ENCODE measurements around the gene TRAPPC1. TPM values are rescaled to one million over a fixed set of nuclear protein-coding genes. Genes with fewer than 3 reads are reported as not detected.

Gene TRAPPC1
- total RNA-seq, 1 experiment from 2014 or later: 75.5 TPM

- CTCF ChIA-PET: interaction anchor here (1.0 to 1.8 kb wide), 2 partner anchors 35 to 75 kb away, joined by 3 to 8 read pairs; no protein-coding TSS in a partner anchor
- H3K36me3 Mint-ChIP-seq (ENCODE audit: insufficient read depth, unreplicated experiment): peaks cover 29% of the 10 kb centered on the region
Measured at GRCh38 chr17:7897773-7898172, 34.0 kb downstream of the TRAPPC1 start.

DNA sequence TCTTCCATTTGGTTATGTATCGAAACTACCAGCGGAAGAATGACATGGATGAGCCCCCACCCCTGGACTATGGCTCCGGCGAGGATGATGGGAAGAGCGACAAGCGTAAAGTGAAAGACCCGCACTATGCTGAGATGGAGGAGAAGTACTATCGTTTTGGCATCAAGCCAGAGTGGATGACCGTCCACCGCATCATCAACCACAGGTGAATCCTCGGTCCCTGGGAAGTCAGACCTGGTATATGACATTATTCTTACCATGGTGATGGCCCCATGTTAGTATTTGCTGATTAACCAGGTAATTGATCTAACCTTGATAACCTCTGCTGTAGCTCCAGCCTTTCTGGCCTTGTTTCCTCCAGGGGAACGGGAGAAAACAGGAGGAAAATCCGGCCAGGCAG, 34.7 kb downstream of the TRAPPC1 start:
- Histone ChIP-seq H3K9me3 (no peaks in the 10 kb centered on the region), H3K4me3 (ENCODE audit: low read depth, low read length) (no peak overlapping the region), H3K4me1 (no peaks in the 10 kb centered on the region), H3K36me3 (ENCODE audit: control insufficient read depth, insufficient read depth, low read length) (no peaks in the 10 kb centered on the region; the same call in 1 of the 2 replicates), H3K27me3 (replicated peaks; ENCODE audit: control insufficient read depth, insufficient read depth, low read length) (no peaks in the 10 kb centered on the region)
- Mint-ChIP-seq H3K4me3 (ENCODE audit: unreplicated experiment) (no peak overlapping the region), H3K4me1 (ENCODE audit: low read depth, unreplicated experiment) (peaks cover 6% of the 10 kb centered on the region), H3K9me3 (ENCODE audit: unreplicated experiment) (no peaks in the 10 kb centered on the region), H3K36me3 (ENCODE audit: insufficient read depth, unreplicated experiment) (peaks cover 29% of the 10 kb centered on the region), H3K27ac (ENCODE audit: unreplicated experiment) (no peak overlapping the region), H3K27me3 (ENCODE audit: insufficient read depth, unreplicated experiment) (no peaks in the 10 kb centered on the region)
- intact Hi-C loops (cut with micrococcal nuclease; ENCODE audit: unreplicated experiment): loop anchor here (1.0 to 5.0 kb wide), 2 partner anchors 34 to 75 kb away; no protein-coding TSS in a partner anchor
- TF ChIP-seq, protein P1, sequence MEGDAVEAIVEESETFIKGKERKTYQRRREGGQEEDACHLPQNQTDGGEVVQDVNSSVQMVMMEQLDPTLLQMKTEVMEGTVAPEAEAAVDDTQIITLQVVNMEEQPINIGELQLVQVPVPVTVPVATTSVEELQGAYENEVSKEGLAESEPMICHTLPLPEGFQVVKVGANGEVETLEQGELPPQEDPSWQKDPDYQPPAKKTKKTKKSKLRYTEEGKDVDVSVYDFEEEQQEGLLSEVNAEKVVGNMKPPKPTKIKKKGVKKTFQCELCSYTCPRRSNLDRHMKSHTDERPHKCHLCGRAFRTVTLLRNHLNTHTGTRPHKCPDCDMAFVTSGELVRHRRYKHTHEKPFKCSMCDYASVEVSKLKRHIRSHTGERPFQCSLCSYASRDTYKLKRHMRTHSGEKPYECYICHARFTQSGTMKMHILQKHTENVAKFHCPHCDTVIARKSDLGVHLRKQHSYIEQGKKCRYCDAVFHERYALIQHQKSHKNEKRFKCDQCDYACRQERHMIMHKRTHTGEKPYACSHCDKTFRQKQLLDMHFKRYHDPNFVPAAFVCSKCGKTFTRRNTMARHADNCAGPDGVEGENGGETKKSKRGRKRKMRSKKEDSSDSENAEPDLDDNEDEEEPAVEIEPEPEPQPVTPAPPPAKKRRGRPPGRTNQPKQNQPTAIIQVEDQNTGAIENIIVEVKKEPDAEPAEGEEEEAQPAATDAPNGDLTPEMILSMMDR (IDR thresholded peaks at IDR 0.05; ENCODE audit: insufficient read depth in 1 of 2, low read depth in 1 of 2, low read length in 1 of 2, severe bottlenecking in 1 of 2, unreplicated experiment in 1 of 2): no peak
- ChIA-PET POLR2A (no interaction called here), CTCF (interaction anchor here (1.8 kb wide), 1 partner anchor 34 kb away, joined by 8 read pairs; no protein-coding TSS in a partner anchor)
- DNase-seq: no peak
- no TSS peak for BruUV-seq (replicated peaks)

More at GRCh38 chr17:7897773-7898172, 34.0 kb downstream of the TRAPPC1 start:
- H3K9me3 Mint-ChIP-seq (ENCODE audit: unreplicated experiment): no peaks in the 10 kb centered on the region
- peak in 1 of 2 experiments; percentile 47 for DNase-seq
- intact Hi-C loops (cut with micrococcal nuclease; ENCODE audit: unreplicated experiment): loop anchor here (1.0 to 5.0 kb wide), 2 partner anchors 34 to 75 kb away; no protein-coding TSS in a partner anchor
- no peak overlapping the region for H3K4me3 Mint-ChIP-seq (ENCODE audit: unreplicated experiment)
- peak overlapping the region; percentile 53 for H3K27ac Mint-ChIP-seq (ENCODE audit: unreplicated experiment)
- H3K27me3 Mint-ChIP-seq (ENCODE audit: insufficient read depth, unreplicated experiment): no peaks in the 10 kb centered on the region
- BruUV-seq (replicated peaks): no TSS peak
- TF ChIP-seq, protein P1 (IDR thresholded peaks at IDR 0.05; ENCODE audit: insufficient read depth in 1 of 2, low read depth in 1 of 2, low read length in 1 of 2, severe bottlenecking in 1 of 2, unreplicated experiment in 1 of 2): peak in 1 of 2 experiments; percentile 48
- H3K4me3 ChIP-seq (ENCODE audit: low read depth, low read length): no peak overlapping the region
- H3K4me1 ChIP-seq: no peaks in the 10 kb centered on the region
- no peaks in the 10 kb centered on the region for H3K9me3 ChIP-seq
- H3K36me3 ChIP-seq (ENCODE audit: control insufficient read depth, insufficient read depth, low read length): no peaks in the 10 kb centered on the region; the same call in 1 of the 2 replicates
- no peaks in the 10 kb centered on the region for H3K27me3 ChIP-seq (replicated peaks; ENCODE audit: control insufficient read depth, insufficient read depth, low read length)
- peaks cover 6% of the 10 kb centered on the region for H3K4me1 Mint-ChIP-seq (ENCODE audit: low read depth, unreplicated experiment)
- POLR2A ChIA-PET: no interaction called here

GRCh38 chr17:7894866-7895265, 36.9 kb downstream of the TRAPPC1 start:
- peaks cover 23% of the 10 kb centered on the region for H3K36me3 Mint-ChIP-seq (ENCODE audit: insufficient read depth, unreplicated experiment)
- no peaks in the 10 kb centered on the region for H3K27me3 ChIP-seq (replicated peaks; ENCODE audit: control insufficient read depth, insufficient read depth, low read length)
- ChIA-PET POLR2A (no interaction called here), CTCF (no interaction called here)
- no peaks in the 10 kb centered on the region for H3K27me3 Mint-ChIP-seq (ENCODE audit: insufficient read depth, unreplicated experiment)
- no peaks in the 10 kb centered on the region; the same call in 1 of the 2 replicates for H3K36me3 ChIP-seq (ENCODE audit: control insufficient read depth, insufficient read depth, low read length)
- H3K9me3 Mint-ChIP-seq (ENCODE audit: unreplicated experiment): no peaks in the 10 kb centered on the region
- H3K4me3 Mint-ChIP-seq (ENCODE audit: unreplicated experiment): no peak overlapping the region
- H3K4me3 ChIP-seq (ENCODE audit: low read depth, low read length): no peak overlapping the region
- H3K4me1 Mint-ChIP-seq (ENCODE audit: low read depth, unreplicated experiment): peaks cover 6% of the 10 kb centered on the region
- no peak overlapping the region for H3K27ac Mint-ChIP-seq (ENCODE audit: unreplicated experiment)
- intact Hi-C loops (cut with micrococcal nuclease; ENCODE audit: unreplicated experiment): loop anchor here (5.0 kb wide), 1 partner anchor 73 kb away; no protein-coding TSS in a partner anchor
- H3K4me1 ChIP-seq: no peaks in the 10 kb centered on the region
- TF ChIP-seq, protein P1 (IDR thresholded peaks at IDR 0.05; ENCODE audit: insufficient read depth in 1 of 2, low read depth in 1 of 2, low read length in 1 of 2, severe bottlenecking in 1 of 2, unreplicated experiment in 1 of 2): no peak
- no peaks in the 10 kb centered on the region for H3K9me3 ChIP-seq
- no peak for DNase-seq
- no TSS peak for BruUV-seq (replicated peaks)

Measured in Caco-2 (cell line).